ENCODE results near the gene TSR1. TPM values are rescaled to one million over a fixed set of nuclear protein-coding genes. Genes with fewer than 3 reads are reported as not detected.

TSR1 gene
- total and polyA plus RNA-seq, 2 experiments from 2014 or later = 34.0 to 52.6 TPM

GRCh38 chr17:2376107-2376506 is 39.9 kb upstream of the TSR1 start:
- Histone ChIP-seq H3K27me3 (no peaks in the 10 kb centered on the region), H3K4me3 (no peak overlapping the region), H3K27ac (no peak overlapping the region), H3K9me3 (ENCODE audit: low read depth) (no peaks in the 10 kb centered on the region), H3K36me3 (peaks cover 3% of the 10 kb centered on the region), H3K4me1 (ENCODE audit: low read depth) (no peaks in the 10 kb centered on the region)
- no peak for DNase-seq (ENCODE audit: low read depth in 1 of 2, low spot score in 1 of 2)
- TF ChIP-seq CTCF (IDR thresholded peaks at IDR 0.05; ENCODE audit: low read depth, low read length) = no peak

- H3K27ac ChIP-seq = no peak overlapping the region
- DNase-seq (ENCODE audit: low read depth in 1 of 2, low spot score in 1 of 2) = no peak
- H3K27me3 ChIP-seq = no peaks in the 10 kb centered on the region
- H3K4me3 ChIP-seq = no peak overlapping the region
- no peaks in the 10 kb centered on the region for H3K9me3 ChIP-seq (ENCODE audit: low read depth)
- H3K36me3 ChIP-seq = peaks cover 3% of the 10 kb centered on the region
- no peak for TF ChIP-seq CTCF (IDR thresholded peaks at IDR 0.05; ENCODE audit: low read depth, low read length)
- no peaks in the 10 kb centered on the region for H3K4me1 ChIP-seq (ENCODE audit: low read depth)
These were observed 39.1 kb upstream of the TSR1 start for GRCh38 chr17:2375406-2375805.

GRCh38 chr17:2374549-2375285 is 38.5 kb upstream of the TSR1 start:
- H3K36me3 ChIP-seq = peaks cover 3% of the 10 kb centered on the region
- no peak overlapping the region for H3K27ac ChIP-seq
- no peaks in the 10 kb centered on the region for H3K4me1 ChIP-seq (ENCODE audit: low read depth)
- H3K9me3 ChIP-seq (ENCODE audit: low read depth) = no peaks in the 10 kb centered on the region
- no peaks in the 10 kb centered on the region for H3K27me3 ChIP-seq
- no peak overlapping the region for H3K4me3 ChIP-seq
- no peak for DNase-seq (ENCODE audit: low read depth in 1 of 2, low spot score in 1 of 2)
- TF ChIP-seq CTCF (IDR thresholded peaks at IDR 0.05; ENCODE audit: low read depth, low read length) = no peak

- Histone ChIP-seq H3K27me3 (no peaks in the 10 kb centered on the region), H3K4me1 (ENCODE audit: low read depth) (no peaks in the 10 kb centered on the region), H3K4me3 (no peak overlapping the region), H3K9me3 (ENCODE audit: low read depth) (no peaks in the 10 kb centered on the region), H3K36me3 (peaks cover 3% of the 10 kb centered on the region), H3K27ac (no peak overlapping the region)
- no peak for TF ChIP-seq CTCF (IDR thresholded peaks at IDR 0.05; ENCODE audit: low read depth, low read length)
- no peak for DNase-seq (ENCODE audit: low read depth in 1 of 2, low spot score in 1 of 2)
These were observed 36.9 kb upstream of the TSR1 start for GRCh38 chr17:2373179-2373578.

GRCh38 chr17:2372681-2373080 is 36.4 kb upstream of the TSR1 start:
- no peak overlapping the region for H3K27ac ChIP-seq
- DNase-seq (ENCODE audit: low read depth in 1 of 2, low spot score in 1 of 2) = no peak
- no peaks in the 10 kb centered on the region for H3K9me3 ChIP-seq (ENCODE audit: low read depth)
- H3K4me1 ChIP-seq (ENCODE audit: low read depth) = no peaks in the 10 kb centered on the region
- H3K36me3 ChIP-seq = peaks cover 3% of the 10 kb centered on the region
- no peaks in the 10 kb centered on the region for H3K27me3 ChIP-seq
- no peak overlapping the region for H3K4me3 ChIP-seq
- no peak for TF ChIP-seq CTCF (IDR thresholded peaks at IDR 0.05; ENCODE audit: low read depth, low read length)
